A673 (cell line): Measurements from ENCODE around the gene ADRB2. TPM values are rescaled to one million over a fixed set of nuclear protein-coding genes. Genes with fewer than 3 reads are reported as not detected.

ENCODE experiments used
- BruUV-seq: library from RNA; stranded (reverse); fragments of 400-500 nt; replicated peaks from 2 replicates; lab custom pipeline; 2021; lab: Mats Ljungman, UMichigan
- CTCF ChIA-PET: fragments of 300-600 bp; sonication (Branson Sonifier 250); formaldehyde crosslinking; loops from one replicate; lab custom pipeline; 2022; ENCODE audit warnings: antibody characterized with exemption; lab: Charles Lee
- POLR2A ChIA-PET: fragments of 300-600 bp; sonication (Branson Sonifier 250); formaldehyde crosslinking; loops from one replicate; lab custom pipeline; 2022; ENCODE audit warnings: antibody characterized with exemption; ENCODE audit not compliant: low non-redundant PET; lab: Charles Lee
- DNase-seq: peaks from one replicate; pipeline ENCODE4 v3.0.0-alpha.2; 2015; ENCODE audit warnings: low spot score
- H3K27ac ChIP-seq: fragments of 200-600 bp; sonication (generic); 2 replicates; pipeline ENCODE4 v1.5.1; 2016; ENCODE audit warnings: mixed run types, low read depth, mild to moderate bottlenecking, mixed read lengths, antibody characterized with exemption, low read length; ENCODE audit not compliant: poor library complexity, severe bottlenecking
- H3K27me3 ChIP-seq: fragments of 200-600 bp; sonication (generic); replicated peaks from 2 replicates; pipeline ENCODE4 v1.6.1; 2017; ENCODE audit warnings: mixed run types, low read depth, mild to moderate bottlenecking, mixed read lengths, antibody characterized with exemption, low read length; ENCODE audit not compliant: insufficient read depth, poor library complexity
- H3K36me3 ChIP-seq: fragments of 200-600 bp; sonication (generic); 2 replicates; pipeline ENCODE4 v1.6.1; 2016; ENCODE audit warnings: mixed run types, mild to moderate bottlenecking, mixed read lengths, antibody characterized with exemption, low read length; ENCODE audit not compliant: insufficient read depth, poor library complexity, severe bottlenecking
- H3K4me1 ChIP-seq: fragments of 200-600 bp; sonication (generic); 2 replicates; pipeline ENCODE4 v1.6.1; 2017; ENCODE audit warnings: mixed run types, mild to moderate bottlenecking, mixed read lengths, antibody characterized with exemption, low read length; ENCODE audit not compliant: insufficient read depth, poor library complexity, severe bottlenecking
- H3K4me3 ChIP-seq: fragments of 200-600 bp; sonication (generic); 2 replicates; pipeline ENCODE4 v1.5.1; 2016; ENCODE audit warnings: low read depth, mixed run types, mild to moderate bottlenecking, mixed read lengths, low read length; ENCODE audit not compliant: poor library complexity, severe bottlenecking
- H3K9me3 ChIP-seq: fragments of 200-600 bp; sonication (generic); 2 replicates; pipeline ENCODE4 v1.6.1; 2016; ENCODE audit warnings: mixed run types, low read depth, mild to moderate bottlenecking, mixed read lengths, antibody characterized with exemption, low read length; ENCODE audit not compliant: poor library complexity, severe bottlenecking
- CTCF ChIP-seq: fragments of 300-800, 200-600 bp; sonication (generic); conservative IDR thresholded peaks from 2 replicates; pipeline ENCODE4 v1.5.1; 2017; ENCODE audit warnings: low read depth, mild to moderate bottlenecking, antibody characterized with exemption, low read length, moderate library complexity, mixed read lengths
- EZH2 ChIP-seq: fragments of 200-600 bp; sonication (generic); IDR thresholded peaks from 2 replicates; pipeline ENCODE4 v1.6.1; 2017; ENCODE audit warnings: borderline replicate concordance, low read depth, mild to moderate bottlenecking, mixed read lengths, antibody characterized with exemption, low read length; ENCODE audit not compliant: poor library complexity, severe bottlenecking
- intact Hi-C: fragments of 100-400 bp; cut with micrococcal nuclease; formaldehyde crosslinking; loops from one replicate; pipeline ENCODE4 v1.10.0; 2022; ENCODE audit not compliant: unreplicated experiment
- total RNA-seq: library from RNA; stranded (reverse); gene quantifications from 2 replicates; pipeline ENCODE4 v1.2.3, GENCODE V29; 2021

Gene ADRB2
- total RNA-seq, 1 experiment from 2014 or later, result not detected

GRCh38 chr5:148816357-148816756, 10.1 kb upstream of the ADRB2 start:
- no TSS peak for BruUV-seq
- intact Hi-C loops, result no loop called here
- Histone ChIP-seq H3K36me3 (no peaks in the 10 kb centered on the region), H3K27ac (no peak overlapping the region), H3K4me1 (no peaks in the 10 kb centered on the region), H3K9me3 (no peaks in the 10 kb centered on the region), H3K27me3 (peaks cover 4% of the 10 kb centered on the region), H3K4me3 (no peak overlapping the region)
- ChIA-PET POLR2A (no interaction called here), CTCF (no interaction called here)
- DNase-seq, result no peak
- no peak for TF ChIP-seq EZH2
- TF ChIP-seq CTCF, result no peak

GRCh38 chr5:148816782-148817181, 9.6 kb upstream of the ADRB2 start:
- Histone ChIP-seq H3K9me3 (no peaks in the 10 kb centered on the region), H3K27ac (no peak overlapping the region), H3K4me1 (no peaks in the 10 kb centered on the region), H3K4me3 (no peak overlapping the region), H3K27me3 (peaks cover 4% of the 10 kb centered on the region), H3K36me3 (no peaks in the 10 kb centered on the region)
- no peak for DNase-seq
- no peak for TF ChIP-seq EZH2
- no peak for TF ChIP-seq CTCF
- POLR2A ChIA-PET, result no interaction called here
- intact Hi-C loops, result no loop called here
- no TSS peak for BruUV-seq
- CTCF ChIA-PET, result no interaction called here

GRCh38 chr5:148817606-148818005, 8.8 kb upstream of the ADRB2 start:
- Histone ChIP-seq H3K4me3 (no peak overlapping the region), H3K27me3 (peaks cover 4% of the 10 kb centered on the region), H3K9me3 (no peaks in the 10 kb centered on the region), H3K27ac (no peak overlapping the region), H3K36me3 (no peaks in the 10 kb centered on the region), H3K4me1 (no peaks in the 10 kb centered on the region)
- intact Hi-C loops, result no loop called here
- POLR2A ChIA-PET, result no interaction called here
- no peak for DNase-seq
- TF ChIP-seq CTCF, result no peak
- TF ChIP-seq EZH2, result no peak
- no TSS peak for BruUV-seq
- CTCF ChIA-PET, result interaction anchor here (0.5 kb wide), 1 partner anchor 151 kb away, joined by 6 read pairs; no protein-coding TSS in a partner anchor
